ENCODE measurements around the gene SAMD4A. TPM values are rescaled to one million over a fixed set of nuclear protein-coding genes. Genes with fewer than 3 reads are reported as not detected.

Gene SAMD4A
- total RNA-seq, 1 experiment from 2014 or later: 18.3 TPM

- no peaks in the 10 kb centered on the region for H3K9me2 ChIP-seq (ENCODE audit: insufficient read depth)
- H2AFZ ChIP-seq: no peak overlapping the region
- no peak overlapping the region for H3K27ac ChIP-seq
- no TSS peak for BruUV-seq (replicated peaks)
- H3K36me3 ChIP-seq (ENCODE audit: low read depth): no peaks in the 10 kb centered on the region
- DNase-seq: no peak
- TF ChIP-seq, protein P1, sequence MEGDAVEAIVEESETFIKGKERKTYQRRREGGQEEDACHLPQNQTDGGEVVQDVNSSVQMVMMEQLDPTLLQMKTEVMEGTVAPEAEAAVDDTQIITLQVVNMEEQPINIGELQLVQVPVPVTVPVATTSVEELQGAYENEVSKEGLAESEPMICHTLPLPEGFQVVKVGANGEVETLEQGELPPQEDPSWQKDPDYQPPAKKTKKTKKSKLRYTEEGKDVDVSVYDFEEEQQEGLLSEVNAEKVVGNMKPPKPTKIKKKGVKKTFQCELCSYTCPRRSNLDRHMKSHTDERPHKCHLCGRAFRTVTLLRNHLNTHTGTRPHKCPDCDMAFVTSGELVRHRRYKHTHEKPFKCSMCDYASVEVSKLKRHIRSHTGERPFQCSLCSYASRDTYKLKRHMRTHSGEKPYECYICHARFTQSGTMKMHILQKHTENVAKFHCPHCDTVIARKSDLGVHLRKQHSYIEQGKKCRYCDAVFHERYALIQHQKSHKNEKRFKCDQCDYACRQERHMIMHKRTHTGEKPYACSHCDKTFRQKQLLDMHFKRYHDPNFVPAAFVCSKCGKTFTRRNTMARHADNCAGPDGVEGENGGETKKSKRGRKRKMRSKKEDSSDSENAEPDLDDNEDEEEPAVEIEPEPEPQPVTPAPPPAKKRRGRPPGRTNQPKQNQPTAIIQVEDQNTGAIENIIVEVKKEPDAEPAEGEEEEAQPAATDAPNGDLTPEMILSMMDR (conservative IDR thresholded peaks at IDR 0.05): no peak
- no peak for TF ChIP-seq EZH2 (IDR thresholded peaks at IDR 0.05; ENCODE audit: low read depth)
- ChIA-PET CTCF (no interaction called here), POLR2A (ENCODE audit: unreplicated experiment) (no interaction called here)
- H3K4me3 ChIP-seq: no peak overlapping the region
- no peaks in the 10 kb centered on the region for H3K27me3 ChIP-seq (ENCODE audit: insufficient read depth, low read depth)
- no peaks in the 10 kb centered on the region for H3K4me1 ChIP-seq (replicated peaks; ENCODE audit: insufficient read depth)
- no peaks in the 10 kb centered on the region for H4K20me1 ChIP-seq (ENCODE audit: insufficient read depth)
- H3F3A ChIP-seq (ENCODE audit: insufficient read depth, low read depth): no peaks in the 10 kb centered on the region
- intact Hi-C loops (cut with micrococcal nuclease; ENCODE audit: unreplicated experiment): no loop called here
- no peaks in the 10 kb centered on the region for H3K9me3 ChIP-seq (ENCODE audit: insufficient read depth, low read depth)
- H3K79me2 ChIP-seq (ENCODE audit: low read depth): no peaks in the 10 kb centered on the region
- H3K4me2 ChIP-seq: no peak overlapping the region
These were observed 194.9 kb downstream of the SAMD4A start for GRCh38 chr14:54761835-54762234.

- ChIA-PET CTCF (interaction anchor here (0.7 kb wide), 1 partner anchor 678 kb away, joined by 13 read pairs; the partner anchor contains the start of gene TBPL2), POLR2A (ENCODE audit: unreplicated experiment) (no interaction called here)
- no peak for DNase-seq
- Histone ChIP-seq H3K27ac (no peak overlapping the region), H3K9me2 (ENCODE audit: insufficient read depth) (no peaks in the 10 kb centered on the region), H3K4me3 (no peak overlapping the region), H4K20me1 (ENCODE audit: insufficient read depth) (no peaks in the 10 kb centered on the region), H3K27me3 (ENCODE audit: insufficient read depth, low read depth) (no peaks in the 10 kb centered on the region), H3K4me1 (replicated peaks; ENCODE audit: insufficient read depth) (no peaks in the 10 kb centered on the region), H3K36me3 (ENCODE audit: low read depth) (no peaks in the 10 kb centered on the region), H3K79me2 (ENCODE audit: low read depth) (no peaks in the 10 kb centered on the region), H2AFZ (no peak overlapping the region), H3K9me3 (ENCODE audit: insufficient read depth, low read depth) (no peaks in the 10 kb centered on the region), H3F3A (ENCODE audit: insufficient read depth, low read depth) (no peaks in the 10 kb centered on the region), H3K4me2 (no peak overlapping the region)
- no TSS peak for BruUV-seq (replicated peaks)
- TF ChIP-seq, protein P1 (conservative IDR thresholded peaks at IDR 0.05): no peak
- TF ChIP-seq EZH2 (IDR thresholded peaks at IDR 0.05; ENCODE audit: low read depth): no peak
- intact Hi-C loops (cut with micrococcal nuclease; ENCODE audit: unreplicated experiment): no loop called here
These were observed 195.4 kb downstream of the SAMD4A start for GRCh38 chr14:54762296-54762695.

DNA sequence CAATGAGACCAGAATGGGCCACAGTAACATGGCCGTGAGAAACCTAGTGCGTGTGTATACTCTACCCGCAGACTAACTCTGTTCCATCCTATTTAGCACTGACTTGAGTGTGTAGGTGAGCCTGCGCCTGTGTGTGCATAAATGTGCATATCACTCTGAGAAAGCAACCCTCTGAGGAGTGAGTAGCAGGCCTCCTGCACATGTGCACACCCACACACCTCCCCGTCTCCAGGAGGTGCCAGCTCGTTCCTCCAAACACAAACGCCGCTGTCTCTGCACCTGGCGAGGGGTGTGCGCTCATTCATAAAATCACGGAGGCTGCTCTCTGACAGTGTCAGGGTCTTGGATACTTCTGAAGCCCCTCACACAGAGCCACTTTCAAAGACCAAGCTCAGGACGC is 196.8 kb downstream of the SAMD4A start:
- Histone ChIP-seq H3K27ac (no peak overlapping the region), H3K4me3 (no peak overlapping the region), H3F3A (ENCODE audit: insufficient read depth, low read depth) (no peaks in the 10 kb centered on the region), H3K4me1 (replicated peaks; ENCODE audit: insufficient read depth) (no peaks in the 10 kb centered on the region), H3K27me3 (ENCODE audit: insufficient read depth, low read depth) (no peaks in the 10 kb centered on the region), H3K79me2 (ENCODE audit: low read depth) (no peaks in the 10 kb centered on the region), H4K20me1 (ENCODE audit: insufficient read depth) (no peaks in the 10 kb centered on the region), H3K4me2 (no peak overlapping the region), H2AFZ (no peak overlapping the region), H3K36me3 (ENCODE audit: low read depth) (no peaks in the 10 kb centered on the region), H3K9me2 (ENCODE audit: insufficient read depth) (no peaks in the 10 kb centered on the region), H3K9me3 (ENCODE audit: insufficient read depth, low read depth) (no peaks in the 10 kb centered on the region)
- no peak for DNase-seq
- no peak for TF ChIP-seq EZH2 (IDR thresholded peaks at IDR 0.05; ENCODE audit: low read depth)
- TF ChIP-seq, protein P1 (conservative IDR thresholded peaks at IDR 0.05): no peak
- intact Hi-C loops (cut with micrococcal nuclease; ENCODE audit: unreplicated experiment): no loop called here
- no TSS peak for BruUV-seq (replicated peaks)
- CTCF ChIA-PET: no interaction called here
- POLR2A ChIA-PET (ENCODE audit: unreplicated experiment): no interaction called here

Data from PC-9 (cell line).